SH-SY5Y (cell line): ENCODE results near the gene NUP62CL.

Experiments used
- GATA2 ChIP-seq: IDR thresholded peaks from 2 replicates; pipeline ENCODE4 v1.6.1; 2011; ENCODE audit warnings: mild to moderate bottlenecking, low read depth, low read length
- GATA3 ChIP-seq: IDR thresholded peaks from 2 replicates; pipeline ENCODE4 v1.6.1; 2011; ENCODE audit warnings: low read depth, mild to moderate bottlenecking, low read length, moderate library complexity

Gene NUP62CL

GRCh38 chrX:107205770-107206696, at the start of gene NUP62CL, which contains the start of gene DNAAF6:
NUP62CL (minus strand) TSS chrX:107206433; CDS start chrX:107175146, 31,287 bp downstream.
DNAAF6 (plus strand) TSS chrX:107206611; CDS start chrX:107212876, 6,265 bp downstream.
- TF ChIP-seq GATA3, result no peak
- no peak for TF ChIP-seq GATA2

GRCh38 chrX:107228486-107228819, 22.2 kb upstream of the NUP62CL start:
- TF ChIP-seq GATA2, result no peak
- TF ChIP-seq GATA3, result no peak

GRCh38 chrX:107227780-107228485, 21.7 kb upstream of the NUP62CL start:
- no peak for TF ChIP-seq GATA2
- TF ChIP-seq GATA3, result no peak

- TF ChIP-seq GATA2, result peak; percentile 33; the same call in 1 of the 2 replicates
- TF ChIP-seq GATA3, result no peak
Observed at GRCh38 chrX:107226757-107227156, 20.5 kb upstream of the NUP62CL start.

- TF ChIP-seq GATA3 (no peak), GATA2 (no peak)
Observed at GRCh38 chrX:107213477-107213876, 7.2 kb upstream of the NUP62CL start.

- TF ChIP-seq GATA3, result no peak
- TF ChIP-seq GATA2, result no peak
Observed at GRCh38 chrX:107207943-107208342, 1.7 kb upstream of the NUP62CL start.

- no peak for TF ChIP-seq GATA2
- TF ChIP-seq GATA3, result no peak
Observed at GRCh38 chrX:107207089-107207488, 856 bp upstream of the NUP62CL start.

- no peak for TF ChIP-seq GATA2
- no peak for TF ChIP-seq GATA3
Observed at GRCh38 chrX:107206697-107207065, 448 bp upstream of the NUP62CL start.

GRCh38 chrX:107204068-107204605, 2.1 kb downstream of the NUP62CL start:
- TF ChIP-seq GATA2, result no peak
- TF ChIP-seq GATA3, result no peak

- no peak for TF ChIP-seq GATA3
- TF ChIP-seq GATA2, result no peak
Observed at GRCh38 chrX:107199491-107199890, 6.7 kb downstream of the NUP62CL start.

GRCh38 chrX:107197319-107197718, 8.9 kb downstream of the NUP62CL start:
- no peak for TF ChIP-seq GATA2
- no peak for TF ChIP-seq GATA3

GRCh38 chrX:107171369-107172102, 34.7 kb downstream of the NUP62CL start:
- TF ChIP-seq GATA3 (no peak), GATA2 (no peak)

GRCh38 chrX:107168712-107169111, 37.5 kb downstream of the NUP62CL start:
- TF ChIP-seq GATA3, result no peak
- TF ChIP-seq GATA2, result no peak

GRCh38 chrX:107168257-107168656, 38.0 kb downstream of the NUP62CL start:
- no peak for TF ChIP-seq GATA2
- TF ChIP-seq GATA3, result no peak
